Measurements from ENCODE around the gene MGMT.

MGMT gene

DNA sequence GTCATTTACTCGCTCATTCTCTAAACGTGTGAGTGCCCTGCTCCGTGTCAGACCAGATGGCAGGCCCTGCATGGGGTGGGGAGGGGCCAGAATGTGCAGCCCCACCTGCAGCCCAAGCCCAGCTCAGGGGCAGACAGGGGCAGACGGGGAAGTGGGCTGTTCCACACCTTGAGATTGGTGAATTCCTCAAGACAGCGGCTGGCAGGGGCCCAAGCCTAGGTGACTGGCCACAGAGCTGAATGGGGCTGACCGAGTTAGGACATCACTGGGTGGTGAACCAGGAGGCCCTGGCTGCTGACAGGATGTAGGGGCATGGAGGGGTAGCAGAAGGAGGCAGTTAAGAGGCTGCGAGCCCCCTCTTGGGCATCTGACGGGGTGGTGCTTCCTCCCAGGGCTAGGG lies 79.1 kb downstream of the MGMT start:
- DNase-seq, result no peak

DNA sequence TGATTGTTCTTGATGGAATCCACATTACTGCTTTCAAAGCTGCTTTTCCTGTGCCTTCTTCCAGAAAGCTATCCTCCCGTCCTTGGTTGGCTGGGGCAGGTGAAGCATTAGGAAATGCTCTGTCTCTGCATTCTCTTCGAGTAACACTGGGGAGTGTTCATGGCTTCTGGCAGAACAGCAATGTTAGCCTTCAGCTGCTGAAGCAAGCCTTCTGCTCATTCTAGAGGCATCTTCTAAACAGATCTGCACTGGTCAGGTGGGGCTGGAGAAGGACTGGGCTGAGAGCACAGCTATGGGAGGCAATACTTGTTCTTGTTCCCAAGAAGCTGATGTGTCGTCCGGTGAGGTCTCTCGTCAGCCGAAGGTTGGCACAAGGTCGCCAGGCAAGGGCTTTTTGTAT lies 80.6 kb downstream of the MGMT start:
- DNase-seq, result no peak

DNA sequence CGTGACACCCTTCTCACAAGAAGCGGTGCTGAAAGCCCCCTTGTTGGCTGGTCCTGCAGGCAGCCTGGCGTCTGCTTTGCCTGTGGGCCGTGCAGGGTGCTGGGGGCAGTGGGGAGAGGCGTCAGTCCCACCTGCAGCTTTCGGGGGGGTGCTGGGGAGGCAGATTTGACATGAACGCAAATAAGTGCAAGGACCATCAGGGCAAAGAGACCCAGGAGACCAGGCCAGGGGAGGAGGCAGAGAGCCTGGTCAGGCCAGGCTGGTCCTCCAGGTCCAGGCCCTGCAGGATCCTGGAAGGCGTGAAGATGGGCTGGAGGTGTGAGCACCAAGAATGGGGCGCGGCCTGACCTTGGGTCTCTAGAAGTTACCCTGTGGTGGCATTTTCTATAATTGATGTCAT lies 81.6 kb downstream of the MGMT start:
- DNase-seq, result no peak

- DNase-seq, result no peak
Observed at GRCh38 chr10:129550076-129550475, 83.0 kb downstream of the MGMT start.

DNA sequence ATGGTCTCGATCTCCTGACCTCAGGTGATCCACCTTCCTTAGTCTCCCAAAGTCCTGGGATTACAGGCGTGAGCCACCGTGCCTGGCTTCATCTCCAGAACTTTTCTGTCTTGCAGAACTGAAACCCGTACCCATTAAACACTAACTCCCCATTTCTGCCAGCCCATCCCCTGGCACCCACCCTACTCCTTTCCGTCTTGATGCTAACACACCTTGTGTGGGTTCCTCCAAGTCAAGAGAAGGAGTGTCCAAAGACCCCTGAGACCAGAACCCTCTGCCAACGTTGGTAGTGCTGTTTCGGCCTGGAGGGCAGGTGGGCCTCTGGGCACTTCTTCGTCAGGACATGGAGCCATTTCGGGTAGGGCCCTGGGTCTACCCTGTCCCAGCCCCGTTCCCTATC lies 83.6 kb downstream of the MGMT start:
- DNase-seq, result no peak

- no peak for DNase-seq
Observed at GRCh38 chr10:129552119-129552518, 85.1 kb downstream of the MGMT start.

DNA sequence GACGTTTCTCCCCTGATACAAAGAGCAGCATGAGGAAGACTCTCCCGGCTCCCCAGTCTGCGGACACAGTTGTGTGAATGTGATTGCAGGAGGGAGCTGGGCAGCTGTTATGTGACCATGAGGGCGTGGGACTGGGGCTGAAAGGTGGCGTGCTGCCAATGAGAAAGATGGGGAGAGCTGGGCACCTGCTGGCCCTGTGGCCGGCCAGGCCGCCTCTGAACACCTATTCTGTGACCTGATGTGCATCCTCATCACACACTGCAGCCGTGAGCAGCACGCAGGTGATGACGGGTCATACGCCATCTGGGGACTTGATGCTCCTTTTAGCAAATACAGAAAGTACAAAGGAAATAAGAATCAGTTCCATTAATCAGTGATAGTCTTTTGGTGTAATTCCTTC lies 86.9 kb downstream of the MGMT start:
- DNase-seq, result no peak

DNA sequence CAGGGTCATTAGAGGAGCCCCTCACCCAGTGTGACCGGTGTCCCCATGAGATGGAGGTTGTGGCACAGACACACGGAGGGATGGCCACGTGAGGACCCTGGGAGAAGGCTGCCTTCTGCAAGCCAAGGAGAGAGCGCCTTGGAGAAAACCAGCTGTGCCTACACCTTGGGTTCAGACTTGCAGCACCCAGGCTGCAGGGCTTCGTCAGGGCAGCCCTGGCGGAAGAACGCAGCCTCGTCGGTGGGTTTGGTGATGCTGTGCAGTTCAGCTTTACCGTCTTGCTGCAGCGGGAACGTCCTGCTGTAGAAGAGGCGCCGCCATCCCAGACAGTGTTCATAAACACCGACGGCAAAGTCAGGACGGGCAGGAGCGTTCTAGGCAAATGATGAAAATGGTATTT lies 89.3 kb downstream of the MGMT start:
- no peak for DNase-seq

GRCh38 chr10:129560361-129560760 lies 93.3 kb downstream of the MGMT start:
- DNase-seq, result no peak

DNA sequence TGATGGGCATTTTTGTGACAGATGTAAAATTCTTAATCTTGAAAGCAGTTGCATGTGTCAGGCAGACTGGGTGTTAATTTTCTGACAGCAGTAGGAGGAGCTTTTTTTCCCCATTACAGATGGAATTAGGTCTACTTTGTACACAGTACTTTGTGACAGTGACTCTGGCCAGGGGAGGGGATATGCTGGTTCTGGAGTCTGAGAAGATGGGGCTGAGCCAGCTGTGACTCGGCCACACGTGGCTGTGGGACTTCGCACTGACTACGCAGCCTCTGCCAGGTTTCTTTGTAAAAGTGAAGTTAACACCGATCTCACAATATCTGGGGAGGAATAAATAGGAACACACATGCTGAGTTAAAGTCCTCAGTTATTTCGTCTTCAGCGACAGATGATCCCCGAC lies 95.4 kb downstream of the MGMT start:
- no peak for DNase-seq

DNA sequence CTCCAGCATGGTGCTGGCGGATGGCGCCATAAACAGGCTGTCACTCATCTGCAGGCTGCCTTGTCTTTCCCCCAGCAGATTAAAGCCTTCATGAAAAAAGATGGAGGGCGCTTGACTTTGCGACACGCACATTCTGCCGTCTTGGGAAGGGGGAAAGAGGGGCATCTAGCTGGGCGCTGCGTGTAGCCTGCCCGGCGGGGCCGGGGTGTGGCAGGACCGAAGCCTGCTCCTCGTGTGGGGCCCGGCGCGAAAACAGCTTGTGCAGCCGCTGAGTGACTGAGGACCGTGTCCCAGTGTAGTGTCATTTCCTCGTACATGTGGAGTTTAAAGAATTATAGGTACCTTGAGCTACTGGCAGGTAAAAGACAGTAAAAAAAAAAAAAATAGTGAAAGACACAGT lies 97.9 kb downstream of the MGMT start:
- no peak for DNase-seq

GRCh38 chr10:129568583-129569344 lies 101.7 kb downstream of the MGMT start:
- DNase-seq, result no peak

- no peak for DNase-seq
Observed at GRCh38 chr10:129570185-129570584, 103.1 kb downstream of the MGMT start.

GRCh38 chr10:129579228-129579627 lies 112.2 kb downstream of the MGMT start:
- DNase-seq, result no peak

- no peak for DNase-seq
Observed at GRCh38 chr10:129580010-129580409, 113.0 kb downstream of the MGMT start.

- no peak for DNase-seq
Observed at GRCh38 chr10:129580901-129581300, 113.9 kb downstream of the MGMT start.

GRCh38 chr10:129581827-129582411 lies 114.9 kb downstream of the MGMT start:
- DNase-seq, result no peak

GRCh38 chr10:129583831-129584230 lies 116.8 kb downstream of the MGMT start:
- no peak for DNase-seq

DNA sequence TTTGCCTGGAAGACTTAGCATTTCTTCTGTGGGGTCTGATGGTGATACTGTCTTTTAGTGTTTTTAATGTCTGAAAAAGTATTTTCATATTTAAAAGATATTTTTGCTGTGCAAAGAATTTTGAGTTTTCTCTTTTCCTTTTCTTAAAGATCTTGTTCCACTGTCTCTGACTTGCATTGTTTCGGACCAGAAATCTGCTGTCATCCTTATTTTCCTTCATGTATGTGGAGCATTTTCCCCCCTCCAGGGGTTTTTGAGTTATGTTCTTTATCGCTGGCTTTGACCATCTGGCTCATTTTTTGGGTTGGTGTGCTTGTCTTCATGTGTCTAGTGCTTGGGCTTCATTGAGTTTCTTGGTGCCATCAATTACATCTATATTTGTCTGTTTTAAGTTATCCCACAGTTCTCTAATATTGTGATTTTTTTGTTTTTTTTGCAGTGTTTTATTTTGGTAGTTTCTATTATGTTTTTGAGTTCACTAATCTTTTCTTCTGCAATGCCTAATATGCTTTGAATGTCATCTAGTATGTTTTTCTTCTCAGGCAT lies 119.9 kb downstream of the MGMT start:
- no peak for DNase-seq

- DNase-seq, result no peak
Observed at GRCh38 chr10:129589546-129589945, 122.5 kb downstream of the MGMT start.

GRCh38 chr10:129593953-129594352 lies 126.9 kb downstream of the MGMT start:
- DNase-seq, result no peak

DNA sequence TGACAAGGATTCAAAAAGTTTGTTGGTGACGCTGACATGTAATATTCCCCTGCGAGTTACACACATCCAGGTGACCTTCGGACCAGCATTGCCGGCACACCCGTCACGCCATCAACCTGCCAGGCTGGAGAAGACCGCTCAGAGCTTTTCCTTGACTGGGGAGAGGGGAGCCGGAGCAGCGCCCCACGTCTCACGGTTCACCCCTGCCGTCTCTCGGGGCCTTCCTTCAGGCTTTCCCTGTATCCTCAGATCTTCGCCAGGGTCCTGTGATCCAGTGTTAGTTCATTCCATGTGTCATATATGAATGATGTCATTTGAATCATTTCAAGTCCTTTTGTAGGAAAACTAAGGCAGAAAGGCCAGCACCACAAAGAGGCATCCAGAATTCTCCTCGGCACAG lies 127.8 kb downstream of the MGMT start:
- no peak for DNase-seq

DNA sequence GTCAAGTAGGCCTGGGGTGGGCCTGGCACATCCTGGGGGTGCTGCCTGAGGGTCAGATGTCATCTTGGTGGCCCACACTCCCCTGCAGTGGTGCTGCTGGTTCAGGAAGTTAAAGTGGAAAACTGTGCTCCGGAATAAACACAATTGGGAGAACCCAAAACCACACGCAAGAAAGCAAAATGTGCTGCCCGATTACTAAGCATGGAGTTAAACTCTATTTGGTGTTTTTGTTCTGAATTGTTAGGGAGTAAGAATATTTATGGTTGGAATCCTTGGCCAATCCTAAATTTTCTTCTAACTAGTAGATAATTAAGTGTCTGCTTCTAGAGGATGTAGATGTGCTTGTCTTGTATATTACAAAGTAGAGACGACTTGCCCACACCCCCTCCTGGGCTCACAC lies 131.4 kb downstream of the MGMT start:
- DNase-seq, result no peak

GRCh38 chr10:129599160-129599559 lies 132.1 kb downstream of the MGMT start:
- no peak for DNase-seq

DNA sequence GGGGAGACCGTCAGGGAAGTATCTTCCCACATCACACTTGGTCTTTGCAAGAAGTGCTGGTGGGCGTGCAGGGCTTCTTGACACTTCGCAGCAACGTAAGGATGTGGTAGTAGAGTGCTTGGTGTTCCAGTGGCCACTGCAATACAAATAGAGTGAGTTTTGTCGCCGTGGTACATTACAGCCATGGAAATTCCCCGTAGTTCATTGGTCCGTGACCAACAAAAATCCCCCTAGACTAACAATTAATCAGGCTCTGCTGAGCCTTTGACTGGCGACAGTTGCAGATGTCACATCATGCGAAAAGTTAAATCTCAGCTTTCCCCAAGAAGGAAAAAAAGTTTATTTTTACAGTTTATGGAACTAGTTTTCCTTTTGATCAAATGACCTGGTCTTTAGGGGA lies 134.7 kb downstream of the MGMT start:
- no peak for DNase-seq
